ENCODE results near the gene SPTLC3. TPM values are rescaled to one million over a fixed set of nuclear protein-coding genes. Genes with fewer than 3 reads are reported as not detected.
A peak's percentile ranks its signal among the peaks of the same experiment; 100 is the strongest.

Gene SPTLC3
- 10 to 100 TPM in 1 of 2 donors, 1 to 10 TPM in 1; 5.2 to 24.5 TPM for total RNA-seq

DNA sequence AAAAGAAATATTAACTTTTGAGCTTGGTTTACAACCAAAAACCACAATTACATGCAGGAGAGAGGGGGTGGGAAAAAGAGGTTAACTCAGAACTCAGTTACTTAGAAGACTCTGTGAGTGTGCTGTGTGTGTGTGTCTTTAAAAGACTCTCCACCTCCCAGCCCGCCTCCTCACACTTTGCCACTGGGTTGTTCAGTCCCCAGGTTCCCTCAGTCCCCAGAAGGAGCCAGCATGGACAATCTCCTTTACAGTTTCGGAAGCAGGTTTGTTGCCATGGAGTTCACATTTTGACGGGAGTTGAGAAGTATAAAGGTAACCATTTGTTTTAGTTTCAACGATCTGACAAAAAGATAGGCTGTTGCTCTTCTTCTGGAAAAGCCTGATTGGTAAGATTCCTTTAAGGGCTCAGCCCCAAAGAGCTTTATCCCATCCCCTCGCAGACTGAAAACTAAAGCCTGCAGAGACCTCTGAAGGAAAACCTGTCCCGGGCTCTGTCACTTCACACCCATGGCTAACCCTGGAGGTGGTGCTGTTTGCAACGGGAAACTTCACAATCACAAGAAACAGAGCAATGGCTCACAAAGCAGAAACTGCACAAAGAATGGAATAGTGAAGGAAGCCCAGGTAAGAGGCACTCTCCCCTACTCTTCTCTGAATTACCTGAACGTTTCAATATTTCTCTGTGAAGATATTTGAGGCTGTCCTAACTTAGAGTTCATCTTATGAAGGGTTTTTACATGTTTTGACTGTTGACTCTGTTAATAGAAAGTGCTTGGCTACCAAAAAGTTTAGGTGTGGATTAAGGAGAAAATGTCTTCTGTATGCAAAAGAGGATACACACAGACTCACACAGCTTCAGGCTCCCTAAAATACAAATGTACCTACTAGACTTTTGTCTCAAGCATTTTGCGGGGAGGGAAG lies at the start of gene SPTLC3:
SPTLC3 (plus strand) TSS at position 212 of the 921 bp plus-strand sequence; CDS start at position 508, 296 bp downstream.
- Histone ChIP-seq H3K27me3 (replicated peaks; ENCODE audit: insufficient read depth) (no peaks in the 10 kb centered on the region), H3K4me1 (replicated peaks) (peaks cover 4% of the 10 kb centered on the region), H3K27ac (peak within 1 kb of the TSS; percentile 64 to 72), H3K9me3 (no peaks in the 10 kb centered on the region), H3K36me3 (no peaks in the 10 kb centered on the region), H3K4me3 (peak within 1 kb of the TSS; percentile 23 to 35)
- TF ChIP-seq POLR2A (IDR thresholded peaks at IDR 0.05) (peak; percentile 40), POLR2AphosphoS5 (IDR thresholded peaks at IDR 0.05) (peak; percentile 58)
- TF ChIP-seq, protein P1, sequence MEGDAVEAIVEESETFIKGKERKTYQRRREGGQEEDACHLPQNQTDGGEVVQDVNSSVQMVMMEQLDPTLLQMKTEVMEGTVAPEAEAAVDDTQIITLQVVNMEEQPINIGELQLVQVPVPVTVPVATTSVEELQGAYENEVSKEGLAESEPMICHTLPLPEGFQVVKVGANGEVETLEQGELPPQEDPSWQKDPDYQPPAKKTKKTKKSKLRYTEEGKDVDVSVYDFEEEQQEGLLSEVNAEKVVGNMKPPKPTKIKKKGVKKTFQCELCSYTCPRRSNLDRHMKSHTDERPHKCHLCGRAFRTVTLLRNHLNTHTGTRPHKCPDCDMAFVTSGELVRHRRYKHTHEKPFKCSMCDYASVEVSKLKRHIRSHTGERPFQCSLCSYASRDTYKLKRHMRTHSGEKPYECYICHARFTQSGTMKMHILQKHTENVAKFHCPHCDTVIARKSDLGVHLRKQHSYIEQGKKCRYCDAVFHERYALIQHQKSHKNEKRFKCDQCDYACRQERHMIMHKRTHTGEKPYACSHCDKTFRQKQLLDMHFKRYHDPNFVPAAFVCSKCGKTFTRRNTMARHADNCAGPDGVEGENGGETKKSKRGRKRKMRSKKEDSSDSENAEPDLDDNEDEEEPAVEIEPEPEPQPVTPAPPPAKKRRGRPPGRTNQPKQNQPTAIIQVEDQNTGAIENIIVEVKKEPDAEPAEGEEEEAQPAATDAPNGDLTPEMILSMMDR (IDR thresholded peaks at IDR 0.05): peak in 1 of 4 experiments; percentile 7
- intact Hi-C loops (cut with DNase I): no loop called here
- WGBS: under 1% methylated on average over 9 of the region's 9 CpGs
- DNase-seq (ENCODE audit: low spot score): peak; percentile 65

- WGBS: 94% methylated on average over 4 of the region's 4 CpGs
- no peaks in the 10 kb centered on the region for H3K9me3 ChIP-seq
- intact Hi-C loops (cut with DNase I): no loop called here
- no peak overlapping the region for H3K4me3 ChIP-seq
- no peak overlapping the region for H3K27ac ChIP-seq
- TF ChIP-seq, protein P1 (IDR thresholded peaks at IDR 0.05): no peak
- TF ChIP-seq POLR2AphosphoS5 (IDR thresholded peaks at IDR 0.05): no peak
- no peak for TF ChIP-seq POLR2A (IDR thresholded peaks at IDR 0.05)
- no peaks in the 10 kb centered on the region for H3K36me3 ChIP-seq
- H3K27me3 ChIP-seq (replicated peaks; ENCODE audit: insufficient read depth): no peaks in the 10 kb centered on the region
- H3K4me1 ChIP-seq (replicated peaks): peaks cover 7% of the 10 kb centered on the region
- DNase-seq (ENCODE audit: low spot score): no peak
Observed at GRCh38 chr20:12961725-12962124, 47.0 kb upstream of the SPTLC3 start.

DNA sequence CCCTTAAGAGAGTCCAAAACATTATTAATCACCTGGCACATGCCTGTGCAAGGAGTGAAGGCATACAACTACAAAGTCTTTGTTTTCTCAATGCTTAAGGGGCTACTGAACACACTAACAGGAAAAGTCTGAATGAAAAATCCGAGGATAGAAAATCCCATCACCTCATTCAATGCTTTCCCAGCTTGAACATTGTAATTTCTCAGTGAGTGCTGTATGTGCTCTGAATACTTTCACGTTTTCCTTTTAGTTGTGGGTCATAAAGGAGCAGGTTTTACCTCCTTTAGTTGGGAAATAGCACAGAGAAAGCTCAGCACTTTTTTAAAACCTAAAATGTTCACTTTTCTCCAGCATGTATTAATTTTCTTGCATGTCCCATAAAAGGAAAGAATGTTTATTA lies 45.9 kb upstream of the SPTLC3 start:
- intact Hi-C loops (cut with DNase I): no loop called here
- H3K27ac ChIP-seq: peak overlapping the region in 1 of 2 donors; percentile 80
- H3K4me1 ChIP-seq (replicated peaks): peaks cover 7% of the 10 kb centered on the region
- WGBS: 20% methylated on average over 2 of the region's 2 CpGs
- H3K4me3 ChIP-seq: no peak overlapping the region
- DNase-seq (ENCODE audit: low spot score): no peak
- no peaks in the 10 kb centered on the region for H3K27me3 ChIP-seq (replicated peaks; ENCODE audit: insufficient read depth)
- TF ChIP-seq POLR2A (IDR thresholded peaks at IDR 0.05) (no peak), POLR2AphosphoS5 (IDR thresholded peaks at IDR 0.05) (no peak)
- TF ChIP-seq, protein P1 (IDR thresholded peaks at IDR 0.05): no peak
- no peaks in the 10 kb centered on the region for H3K36me3 ChIP-seq
- H3K9me3 ChIP-seq: no peaks in the 10 kb centered on the region

DNA sequence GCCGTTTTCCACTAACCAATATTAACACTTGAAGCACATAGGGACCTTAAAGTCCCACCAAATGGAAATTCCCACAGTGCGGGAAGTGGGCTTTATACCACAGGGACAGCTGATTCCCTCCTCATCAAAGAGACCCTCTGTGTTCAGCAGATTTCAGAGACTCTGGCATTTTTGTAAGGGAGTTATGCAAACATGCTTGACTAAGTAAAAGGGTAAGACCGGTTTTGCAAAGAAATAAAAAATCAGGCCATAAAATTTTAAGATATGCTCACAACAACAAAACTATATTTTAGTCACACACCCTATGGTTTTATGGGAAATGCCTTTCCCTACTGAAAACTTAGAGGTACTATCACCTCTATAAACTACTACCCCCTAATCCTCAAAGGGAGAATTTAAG lies 45.4 kb upstream of the SPTLC3 start:
- no peaks in the 10 kb centered on the region for H3K9me3 ChIP-seq
- 35% methylated on average over 3 of the region's 3 CpGs for WGBS
- no peaks in the 10 kb centered on the region for H3K36me3 ChIP-seq
- peak overlapping the region; percentile 35 to 80 for H3K27ac ChIP-seq
- no peak overlapping the region for H3K4me3 ChIP-seq
- no peaks in the 10 kb centered on the region for H3K27me3 ChIP-seq (replicated peaks; ENCODE audit: insufficient read depth)
- no peak for DNase-seq (ENCODE audit: low spot score)
- peaks cover 7% of the 10 kb centered on the region for H3K4me1 ChIP-seq (replicated peaks)
- intact Hi-C loops (cut with DNase I): no loop called here
- TF ChIP-seq POLR2A (IDR thresholded peaks at IDR 0.05) (no peak), POLR2AphosphoS5 (IDR thresholded peaks at IDR 0.05) (peak; percentile 23)
- TF ChIP-seq, protein P1 (IDR thresholded peaks at IDR 0.05): no peak

Data from prostate gland (tissue), 2 donors.